ENCODE data around the gene VIPR1.

Gene VIPR1

GRCh38 chr3:42502429-42503250 is at the start of gene VIPR1:
Gene VIPR1 (plus strand): TSS chr3:42502643. CDS start chr3:42502736, 93 bp downstream.
- peak; percentile 64 to 67 for DNase-seq

- no peak for DNase-seq
These were observed 46.2 kb upstream of the VIPR1 start for GRCh38 chr3:42456211-42456610.

- DNase-seq: no peak
These were observed 43.3 kb upstream of the VIPR1 start for GRCh38 chr3:42459151-42459550.

GRCh38 chr3:42461762-42462161 is 40.7 kb upstream of the VIPR1 start:
- no peak for DNase-seq

GRCh38 chr3:42463093-42463492 is 39.4 kb upstream of the VIPR1 start:
- no peak for DNase-seq

GRCh38 chr3:42468111-42468510 is 34.3 kb upstream of the VIPR1 start:
- no peak for DNase-seq

GRCh38 chr3:42472555-42472954 is 29.9 kb upstream of the VIPR1 start:
- no peak for DNase-seq

GRCh38 chr3:42473083-42473932 is 29.1 kb upstream of the VIPR1 start:
- DNase-seq: no peak

- DNase-seq: peak; percentile 46 to 64
These were observed 26.0 kb upstream of the VIPR1 start for GRCh38 chr3:42476225-42477125.

- DNase-seq: no peak
These were observed 24.7 kb upstream of the VIPR1 start for GRCh38 chr3:42477696-42478095.

- DNase-seq: no peak
These were observed 23.6 kb upstream of the VIPR1 start for GRCh38 chr3:42478830-42479229.

- peak; percentile 13 to 20 for DNase-seq
These were observed 15.5 kb upstream of the VIPR1 start for GRCh38 chr3:42486814-42487565.

GRCh38 chr3:42488687-42489086 is 13.8 kb upstream of the VIPR1 start:
- DNase-seq: no peak

GRCh38 chr3:42489116-42489936 is 13.1 kb upstream of the VIPR1 start:
- no peak for DNase-seq

- DNase-seq: no peak
These were observed 12.6 kb upstream of the VIPR1 start for GRCh38 chr3:42489937-42490227.

- DNase-seq: peak; percentile 78 to 83
These were observed 12.2 kb upstream of the VIPR1 start for GRCh38 chr3:42490243-42490642.

- DNase-seq: peak; percentile 57 to 62
These were observed 10.4 kb upstream of the VIPR1 start for GRCh38 chr3:42491881-42492507.

GRCh38 chr3:42492508-42493080 is 9.8 kb upstream of the VIPR1 start:
- peak; percentile 18 to 57 for DNase-seq

- no peak for DNase-seq
These were observed 9.2 kb upstream of the VIPR1 start for GRCh38 chr3:42493126-42493797.

- DNase-seq: no peak
These were observed 8.7 kb upstream of the VIPR1 start for GRCh38 chr3:42493798-42494151.
